HG03066 (cell line): Measurements from ENCODE around the gene PRR20C.
"Not testable (repeated sequence)": the region's sequence is repeated elsewhere in the genome, so short reads cannot be mapped to it uniquely, and the experiment has no call there.

Experiments
- ATAC-seq: cut with Tn5 transposase; IDR thresholded peaks from one replicate; pipeline ENCODE4 v1.9.1; 2021; ENCODE audit warnings: low read depth; ENCODE audit not compliant: unreplicated experiment

PRR20C gene

DNA sequence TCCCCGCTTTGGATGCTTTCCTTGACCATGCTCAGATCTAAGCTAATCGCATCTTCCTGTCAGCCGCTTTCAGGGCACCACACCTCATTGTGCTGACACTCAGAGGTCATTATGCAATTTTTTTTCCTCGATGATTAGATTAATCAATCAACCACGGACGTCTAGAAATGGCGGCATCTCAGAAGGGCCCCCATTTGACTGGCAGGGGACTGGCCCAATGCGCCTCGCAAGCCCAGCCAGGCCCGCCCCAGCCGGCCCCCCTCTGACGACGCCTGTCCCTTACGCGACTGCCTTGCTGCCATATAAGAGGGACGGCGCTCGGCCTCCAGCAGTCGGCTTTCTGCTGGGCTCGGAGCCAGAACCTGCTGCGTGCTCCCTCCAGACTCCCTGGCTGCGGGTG is at the start of gene PRR20C:
Gene PRR20C, plus strand, starts transcription at position 301 of the 400 bp plus-strand sequence. CDS start 387 bp downstream, outside the sequence.
- not testable (repeated sequence) for ATAC-seq

DNA sequence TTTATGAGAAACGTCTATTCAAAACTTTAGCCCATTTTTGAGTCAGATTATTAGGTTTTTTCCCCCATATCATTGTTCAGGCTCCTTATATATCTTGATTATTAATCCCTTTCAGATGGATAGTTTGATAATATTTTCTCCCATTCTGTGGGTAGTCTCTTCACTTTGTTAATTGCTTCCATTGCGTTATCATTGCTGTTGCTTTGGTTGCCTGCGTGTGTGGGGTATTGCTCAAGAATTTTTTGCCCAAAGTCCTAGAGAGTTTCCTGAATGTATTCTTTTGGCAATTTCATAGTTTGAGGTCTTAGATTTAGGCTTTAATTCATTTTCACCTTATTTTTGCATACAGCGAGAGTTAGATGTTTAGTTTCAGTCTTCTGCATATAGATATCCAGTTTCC is 38.9 kb upstream of the PRR20C start:
- no peak for ATAC-seq

DNA sequence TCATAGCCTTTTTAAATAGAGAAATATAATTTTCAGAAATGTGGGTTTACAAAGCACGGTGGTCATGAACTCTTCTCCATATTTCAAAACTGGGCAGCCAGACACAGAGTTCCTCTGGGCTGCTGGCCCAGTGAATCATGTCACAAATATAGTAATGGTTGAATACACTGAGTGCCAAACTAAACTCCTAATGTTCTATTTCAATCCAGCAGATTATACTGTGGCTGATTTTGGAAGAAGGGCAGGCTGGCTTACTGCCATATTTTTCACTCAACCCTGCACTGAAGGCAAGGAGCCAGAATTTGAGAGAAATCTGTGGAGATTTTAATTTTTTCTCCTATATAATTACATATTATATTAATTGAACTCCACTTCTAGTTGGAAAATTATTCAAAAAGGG is 30.2 kb upstream of the PRR20C start:
- no peak for ATAC-seq

DNA sequence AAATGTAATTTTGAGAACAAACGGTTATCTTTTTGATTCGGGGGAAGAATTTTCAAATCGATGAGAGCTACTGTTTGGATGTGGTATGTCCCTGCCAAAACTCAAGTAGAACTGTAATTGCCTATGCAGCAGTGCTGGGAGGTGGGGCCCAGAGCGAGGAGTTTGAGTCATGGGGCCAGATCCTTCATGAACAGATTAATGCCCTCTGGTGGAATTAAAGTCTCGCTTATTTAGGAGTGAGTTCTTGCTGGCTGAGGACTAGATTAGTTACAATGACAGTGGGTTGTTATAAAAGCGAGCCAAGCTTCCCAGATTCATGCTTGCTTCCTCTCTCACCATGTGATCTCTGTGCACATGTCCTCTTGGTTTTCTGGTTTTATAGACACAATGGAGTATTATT is 25.0 kb upstream of the PRR20C start:
- ATAC-seq, result no peak

DNA sequence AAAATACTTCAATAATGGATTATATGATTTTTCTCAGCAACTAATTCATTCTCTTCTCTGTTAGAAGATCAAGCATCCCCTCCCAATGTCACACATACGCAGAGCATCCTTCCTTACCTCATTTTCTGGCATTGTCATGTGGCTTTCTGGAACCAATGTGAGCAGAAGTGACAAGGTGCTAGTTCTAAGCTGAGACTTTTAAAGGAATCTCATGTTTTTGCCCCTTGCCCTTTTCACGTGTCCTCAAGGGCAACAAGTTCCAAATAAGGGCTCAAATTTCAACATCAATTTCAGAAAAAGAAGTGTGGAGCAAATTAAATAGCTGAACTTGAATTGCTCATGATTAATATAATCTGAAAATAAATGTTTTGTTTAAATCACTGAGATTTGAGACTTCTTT is 17.8 kb upstream of the PRR20C start:
- ATAC-seq, result no peak

DNA sequence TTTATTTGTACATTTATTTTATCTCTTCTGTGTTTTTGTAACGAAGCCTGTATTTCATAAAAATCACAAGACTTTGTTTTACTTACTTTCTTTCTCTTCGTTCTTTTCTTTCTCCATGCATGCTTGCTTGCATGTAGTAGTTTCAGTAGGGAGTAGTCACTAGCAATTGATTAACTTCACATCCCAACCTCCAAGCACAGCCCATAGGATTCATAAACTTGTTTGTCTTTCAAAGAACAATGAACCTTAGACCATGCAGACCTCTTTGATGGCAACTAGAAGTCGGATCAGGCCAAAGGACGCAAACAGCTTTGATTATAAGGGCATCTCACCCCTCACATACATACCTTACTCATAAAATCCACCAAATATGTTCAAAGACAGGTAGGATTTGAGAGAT is 16.3 kb upstream of the PRR20C start:
- no peak for ATAC-seq

DNA sequence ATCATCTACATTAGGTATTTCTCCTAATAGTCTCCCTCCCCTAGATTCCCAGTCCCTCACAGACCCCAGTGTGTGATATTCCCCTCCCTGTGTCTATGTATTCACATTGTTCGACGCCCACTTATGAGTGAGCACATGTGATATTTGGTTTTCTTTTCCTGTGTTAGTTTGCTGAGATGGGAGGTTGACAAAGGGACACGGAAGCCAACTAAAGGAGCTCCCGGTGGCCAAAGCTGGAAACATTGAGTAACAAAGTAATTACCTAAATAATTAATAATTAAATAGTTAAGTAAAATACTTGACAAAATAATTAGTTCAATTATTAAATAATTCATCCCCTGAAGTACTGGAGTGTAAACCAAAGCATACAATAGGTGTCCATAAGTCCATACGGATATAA is 14.9 kb upstream of the PRR20C start:
- ATAC-seq, result no peak

DNA sequence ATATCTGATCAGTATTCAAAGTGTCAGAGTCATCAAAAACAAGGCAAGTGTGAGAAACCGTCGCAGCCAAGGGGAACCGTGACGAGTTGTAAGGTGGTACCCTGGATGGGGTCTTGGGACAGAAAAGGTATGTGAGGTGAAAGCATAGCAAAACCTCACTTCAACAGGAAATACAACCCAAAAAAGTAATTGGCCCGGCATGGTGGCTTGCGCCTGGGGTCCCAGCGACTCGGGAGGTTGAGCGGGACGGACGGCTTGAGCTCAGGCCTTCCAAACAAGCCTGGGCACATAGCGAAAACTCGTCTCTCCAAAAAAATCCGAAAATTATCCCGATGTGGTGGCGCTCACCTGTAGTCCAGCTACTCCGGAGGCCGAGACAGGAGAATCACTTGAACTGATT is 14.1 kb upstream of the PRR20C start:
- not testable (repeated sequence) for ATAC-seq

DNA sequence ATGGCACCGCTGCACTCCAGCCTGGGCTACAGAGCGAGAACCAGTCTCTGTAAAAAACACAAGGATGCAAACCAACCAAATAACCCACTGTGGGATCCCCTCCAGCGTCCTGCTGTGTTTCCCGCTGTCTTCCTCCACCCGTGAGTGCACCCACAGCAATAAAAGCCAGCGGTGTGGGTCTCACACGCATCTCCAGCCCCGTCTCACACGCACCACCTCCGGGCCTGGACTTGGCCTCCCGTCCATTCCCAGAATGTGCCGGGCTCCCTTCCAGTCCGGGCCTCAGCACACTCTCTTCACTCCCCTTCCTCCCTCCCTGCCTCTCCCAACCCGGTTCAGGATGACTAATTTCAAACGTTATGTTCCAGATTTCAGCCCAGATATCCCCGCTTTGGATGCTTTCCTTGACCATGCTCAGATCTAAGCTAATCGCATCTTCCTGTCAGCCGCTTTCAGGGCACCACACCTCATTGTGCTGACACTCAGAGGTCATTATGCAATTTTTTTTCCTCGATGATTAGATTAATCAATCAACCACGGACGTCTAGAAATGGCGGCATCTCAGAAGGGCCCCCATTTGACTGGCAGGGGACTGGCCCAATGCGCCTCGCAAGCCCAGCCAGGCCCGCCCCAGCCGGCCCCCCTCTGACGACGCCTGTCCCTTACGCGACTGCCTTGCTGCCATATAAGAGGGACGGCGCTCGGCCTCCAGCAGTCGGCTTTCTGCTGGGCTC is 13.5 kb upstream of the PRR20C start, which contains the start of gene PRR20A:
Gene PRR20A, plus strand, starts transcription at position 684 of the 734 bp plus-strand sequence. CDS start 387 bp downstream, outside the sequence.
- ATAC-seq, result not testable (repeated sequence)

DNA sequence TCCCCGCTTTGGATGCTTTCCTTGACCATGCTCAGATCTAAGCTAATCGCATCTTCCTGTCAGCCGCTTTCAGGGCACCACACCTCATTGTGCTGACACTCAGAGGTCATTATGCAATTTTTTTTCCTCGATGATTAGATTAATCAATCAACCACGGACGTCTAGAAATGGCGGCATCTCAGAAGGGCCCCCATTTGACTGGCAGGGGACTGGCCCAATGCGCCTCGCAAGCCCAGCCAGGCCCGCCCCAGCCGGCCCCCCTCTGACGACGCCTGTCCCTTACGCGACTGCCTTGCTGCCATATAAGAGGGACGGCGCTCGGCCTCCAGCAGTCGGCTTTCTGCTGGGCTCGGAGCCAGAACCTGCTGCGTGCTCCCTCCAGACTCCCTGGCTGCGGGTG is 6.7 kb upstream of the PRR20C start, which contains the start of gene PRR20B:
Gene PRR20B, plus strand, starts transcription at position 301 of the 400 bp plus-strand sequence. CDS start 387 bp downstream, outside the sequence.
- not testable (repeated sequence) for ATAC-seq

DNA sequence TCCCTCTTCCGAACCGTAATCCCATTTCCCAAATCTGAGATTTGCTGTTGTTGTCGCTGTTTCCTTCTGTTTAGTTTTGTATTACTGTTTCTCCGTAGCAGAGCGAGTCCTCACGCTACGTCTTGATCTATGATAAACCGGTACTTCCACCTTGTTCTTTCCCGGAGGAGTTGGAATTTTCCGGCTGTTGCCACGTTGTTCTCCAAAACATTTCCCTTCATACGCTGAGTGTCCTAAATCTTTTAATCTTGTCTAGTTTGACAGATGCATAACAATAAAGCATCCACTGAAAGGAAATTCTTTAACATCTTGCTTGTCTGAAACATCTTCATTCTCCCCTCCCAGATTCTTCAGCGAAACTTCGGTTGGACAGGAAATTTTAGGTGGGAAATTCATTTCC is 5.8 kb upstream of the PRR20C start:
- not testable (repeated sequence) for ATAC-seq

DNA sequence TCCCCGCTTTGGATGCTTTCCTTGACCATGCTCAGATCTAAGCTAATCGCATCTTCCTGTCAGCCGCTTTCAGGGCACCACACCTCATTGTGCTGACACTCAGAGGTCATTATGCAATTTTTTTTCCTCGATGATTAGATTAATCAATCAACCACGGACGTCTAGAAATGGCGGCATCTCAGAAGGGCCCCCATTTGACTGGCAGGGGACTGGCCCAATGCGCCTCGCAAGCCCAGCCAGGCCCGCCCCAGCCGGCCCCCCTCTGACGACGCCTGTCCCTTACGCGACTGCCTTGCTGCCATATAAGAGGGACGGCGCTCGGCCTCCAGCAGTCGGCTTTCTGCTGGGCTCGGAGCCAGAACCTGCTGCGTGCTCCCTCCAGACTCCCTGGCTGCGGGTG is 6.5 kb downstream of the PRR20C start, which contains the start of gene PRR20D:
Gene PRR20D, plus strand, starts transcription at position 301 of the 400 bp plus-strand sequence. CDS start 387 bp downstream, outside the sequence.
- ATAC-seq, result not testable (repeated sequence)

DNA sequence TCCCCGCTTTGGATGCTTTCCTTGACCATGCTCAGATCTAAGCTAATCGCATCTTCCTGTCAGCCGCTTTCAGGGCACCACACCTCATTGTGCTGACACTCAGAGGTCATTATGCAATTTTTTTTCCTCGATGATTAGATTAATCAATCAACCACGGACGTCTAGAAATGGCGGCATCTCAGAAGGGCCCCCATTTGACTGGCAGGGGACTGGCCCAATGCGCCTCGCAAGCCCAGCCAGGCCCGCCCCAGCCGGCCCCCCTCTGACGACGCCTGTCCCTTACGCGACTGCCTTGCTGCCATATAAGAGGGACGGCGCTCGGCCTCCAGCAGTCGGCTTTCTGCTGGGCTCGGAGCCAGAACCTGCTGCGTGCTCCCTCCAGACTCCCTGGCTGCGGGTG is 13.0 kb downstream of the PRR20C start, which contains the start of gene PRR20E:
Gene PRR20E, plus strand, starts transcription at position 301 of the 400 bp plus-strand sequence. CDS start 387 bp downstream, outside the sequence.
- not testable (repeated sequence) for ATAC-seq

DNA sequence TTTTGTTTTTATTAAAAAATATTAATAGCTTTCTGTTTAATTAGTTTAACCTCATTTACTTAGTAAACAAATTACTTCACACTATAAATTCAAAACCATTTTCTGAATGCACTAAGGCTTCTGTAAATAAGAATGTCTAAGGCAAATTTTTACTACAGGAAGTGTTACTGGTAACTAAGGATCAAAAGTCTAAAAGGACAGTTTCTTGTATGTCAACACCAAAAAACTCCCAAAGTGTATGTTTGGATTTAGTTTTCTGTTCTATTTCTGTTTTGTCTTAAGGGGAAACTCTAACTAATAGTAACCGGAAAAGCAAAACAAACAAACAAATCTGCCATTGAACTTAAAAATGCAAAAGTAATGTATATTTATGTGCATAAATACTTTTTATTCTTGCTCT is 37.8 kb downstream of the PRR20C start:
- ATAC-seq, result no peak
